Common myeloid progenitor, CD34-positive (primary cell): Measurements from ENCODE around the gene ADAMTSL5.

Source experiments
- CTCF ChIA-PET: fragments of 350-600 bp; sonication (Branson Sonifier 250); formaldehyde crosslinking; loops from one replicate; lab custom pipeline; 2021; ENCODE audit warnings: antibody characterized with exemption; lab: Charles Lee
- POLR2A ChIA-PET: fragments of 350-600 bp; sonication (Branson Sonifier 250); formaldehyde crosslinking; loops from one replicate; lab custom pipeline; 2021; ENCODE audit warnings: antibody characterized with exemption; lab: Charles Lee
- DNase-seq, 3 donors: peaks; one replicate each; pipeline versions ENCODE4 v3.0.0 to v3.0.0-alpha.2; 2013
- H3K27ac ChIP-seq, 2 experiments: 1 replicate in 1 of 2; 2 replicates in 1 of 2; pipeline ENCODE4 v1.7.0; 2013; ENCODE audit warnings: inconsistent platforms in 2 of 2, low read length in 2 of 2, mild to moderate bottlenecking in 2 of 2, low read depth in 1 of 2, moderate library complexity in 1 of 2; ENCODE audit not compliant: severe bottlenecking in 2 of 2, insufficient read depth in 1 of 2, poor library complexity in 1 of 2
- H3K27me3 ChIP-seq, 5 experiments: replicated peaks in 2 of 5; 1 replicate in 3 of 5; 2 replicates in 2 of 5; pipeline versions ENCODE4 v1.6.1 to v1.7.0; 2013; ENCODE audit warnings: low read length in 4 of 5, mild to moderate bottlenecking in 2 of 5, moderate library complexity in 2 of 5, inconsistent platforms in 1 of 5; ENCODE audit not compliant: insufficient read depth in 5 of 5, control insufficient read depth in 4 of 5
- H3K36me3 ChIP-seq, 4 experiments: 1 replicate in 2 of 4; 2 replicates in 2 of 4; pipeline versions ENCODE4 v1.6.1 to v1.7.0; 2013; ENCODE audit warnings: low read length in 3 of 4, control low read depth in 1 of 4, mild to moderate bottlenecking in 1 of 4; ENCODE audit not compliant: control insufficient read depth in 4 of 4, insufficient read depth in 4 of 4
- H3K4me1 ChIP-seq, 4 experiments: 1 replicate in 3 of 4; 2 replicates in 1 of 4; pipeline versions ENCODE4 v1.6.1 to v1.7.1; 2013; ENCODE audit warnings: low read length in 3 of 4, mild to moderate bottlenecking in 3 of 4, control low read depth in 1 of 4, inconsistent platforms in 1 of 4, moderate library complexity in 1 of 4; ENCODE audit not compliant: control insufficient read depth in 4 of 4, insufficient read depth in 4 of 4; ENCODE audit errors: control extremely low read depth in 1 of 4
- H3K4me3 ChIP-seq, 7 experiments: 1 replicate in 4 of 7; 2 replicates in 3 of 7; pipeline versions ENCODE4 v1.5.1 to v1.7.0; 2013; ENCODE audit warnings: mild to moderate bottlenecking in 7 of 7, low read length in 6 of 7, moderate library complexity in 6 of 7, inconsistent platforms in 2 of 7, low read depth in 2 of 7, control low read depth in 1 of 7; ENCODE audit not compliant: insufficient read depth in 4 of 7, control insufficient read depth in 1 of 7; ENCODE audit errors: extremely low read depth in 1 of 7
- H3K9me3 ChIP-seq, 5 experiments: 1 replicate in 4 of 5; 2 replicates in 1 of 5; pipeline versions ENCODE4 v1.6.1 to v1.7.1; 2013; ENCODE audit warnings: low read length in 4 of 5, mild to moderate bottlenecking in 2 of 5, inconsistent platforms in 1 of 5, low read depth in 1 of 5, moderate library complexity in 1 of 5; ENCODE audit not compliant: control insufficient read depth in 4 of 5, insufficient read depth in 2 of 5; ENCODE audit errors: control extremely low read depth in 1 of 5
- WGBS: methylation state at CpG from one replicate; pipeline ENCODE4 v1.1.5; 2013; ENCODE audit not compliant: insufficient coverage; 5-methylcytosine and 5-hydroxymethylcytosine counted together

ADAMTSL5 gene

DNA sequence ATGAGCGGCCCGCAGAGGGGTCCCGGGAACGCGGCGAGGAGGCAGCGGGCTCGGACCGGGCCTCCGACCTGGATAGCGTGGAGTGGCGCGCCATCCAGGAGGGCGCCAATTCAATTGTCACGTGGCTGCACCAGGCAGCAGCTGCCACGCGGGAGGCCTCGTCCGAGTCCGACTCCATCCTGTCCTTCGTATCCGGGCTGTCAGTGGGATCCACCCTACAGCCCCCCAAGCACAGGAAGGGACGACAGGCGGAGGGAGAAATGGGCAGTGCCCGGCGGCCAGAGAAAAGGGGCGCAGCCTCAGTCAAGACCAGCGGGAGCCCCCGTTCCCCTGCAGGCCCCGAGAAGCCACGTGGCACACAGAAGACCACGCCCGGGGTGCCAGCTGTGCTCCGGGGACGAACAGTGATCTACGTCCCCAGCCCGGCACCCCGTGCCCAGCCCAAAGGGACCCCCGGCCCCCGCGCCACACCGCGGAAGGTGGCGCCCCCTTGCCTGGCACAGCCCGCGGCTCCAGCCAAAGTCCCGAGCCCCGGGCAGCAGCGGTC is 44.5 kb downstream of the ADAMTSL5 start:
- peaks cover 0 to 66% (median 45%) of the 10 kb centered on the region in 4 experiments for H3K4me1 ChIP-seq
- peaks cover 0 to 88% (median 33%) of the 10 kb centered on the region in 5 experiments for H3K27me3 ChIP-seq
- H3K4me3 ChIP-seq, result peak overlapping the region in 4 of 7 experiments; percentile 15 to 42 (median 36)
- ChIA-PET CTCF (interaction anchor here (1.5 to 5.0 kb wide), 3 partner anchors 10 to 23 kb away, joined by 5 to 35 read pairs (median 15); no protein-coding TSS in a partner anchor), POLR2A (no interaction called here)
- 4% methylated on average over 45 of the region's 49 CpGs for WGBS
- no peaks in the 10 kb centered on the region for H3K36me3 ChIP-seq
- DNase-seq, result no peak
- no peak overlapping the region for H3K27ac ChIP-seq
- H3K9me3 ChIP-seq, result no peaks in the 10 kb centered on the region

DNA sequence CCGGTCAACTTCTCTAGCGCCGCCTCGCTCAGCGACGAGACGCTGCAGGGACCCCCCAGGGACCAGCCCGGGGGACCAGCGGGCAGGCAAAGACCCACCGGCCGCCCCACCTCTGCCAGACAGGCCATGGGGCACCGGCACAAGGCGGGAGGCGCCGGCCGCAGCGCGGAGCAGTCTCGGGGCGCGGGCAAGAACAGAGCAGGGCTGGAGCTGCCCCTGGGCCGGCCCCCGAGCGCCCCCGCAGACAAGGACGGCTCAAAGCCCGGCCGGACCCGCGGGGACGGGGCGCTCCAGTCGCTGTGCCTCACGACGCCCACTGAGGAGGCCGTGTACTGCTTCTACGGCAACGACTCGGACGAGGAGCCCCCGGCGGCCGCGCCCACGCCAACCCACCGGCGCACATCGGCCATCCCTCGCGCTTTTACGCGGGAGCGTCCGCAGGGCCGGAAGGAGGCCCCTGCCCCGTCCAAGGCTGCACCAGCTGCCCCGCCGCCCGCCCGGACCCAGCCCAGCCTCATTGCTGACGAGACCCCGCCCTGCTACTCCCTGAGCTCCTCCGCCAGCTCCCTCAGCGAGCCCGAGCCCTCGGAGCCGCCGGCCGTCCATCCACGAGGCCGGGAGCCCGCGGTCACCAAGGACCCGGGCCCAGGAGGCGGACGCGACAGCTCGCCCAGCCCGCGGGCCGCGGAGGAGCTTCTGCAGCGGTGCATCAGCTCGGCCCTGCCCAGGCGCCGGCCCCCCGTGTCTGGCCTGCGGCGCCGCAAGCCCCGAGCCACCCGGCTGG is 45.1 kb downstream of the ADAMTSL5 start:
- peaks cover 0 to 81% (median 33%) of the 10 kb centered on the region in 5 experiments for H3K27me3 ChIP-seq
- no peaks in the 10 kb centered on the region for H3K36me3 ChIP-seq
- WGBS, result 3% methylated on average over 91 of the region's 92 CpGs
- H3K9me3 ChIP-seq, result no peaks in the 10 kb centered on the region
- POLR2A ChIA-PET, result no interaction called here
- CTCF ChIA-PET, result interaction anchor here (3.2 to 5.0 kb wide), 2 partner anchors 10 to 14 kb away, joined by 15 to 35 read pairs; no protein-coding TSS in a partner anchor
- peak overlapping the region in 2 of 7 experiments; percentile 36 for H3K4me3 ChIP-seq
- H3K4me1 ChIP-seq, result peaks cover 0 to 66% (median 45%) of the 10 kb centered on the region in 4 experiments
- H3K27ac ChIP-seq, result no peak overlapping the region
- no peak for DNase-seq

GRCh38 chr19:1467215-1467489 is 45.7 kb downstream of the ADAMTSL5 start:
- WGBS, result 1% methylated on average over 29 of the region's 36 CpGs
- Histone ChIP-seq H3K36me3 (no peaks in the 10 kb centered on the region), H3K4me1 (peaks cover 0 to 66% (median 45%) of the 10 kb centered on the region in 4 experiments), H3K27ac (no peak overlapping the region), H3K27me3 (peaks cover 0 to 76% (median 33%) of the 10 kb centered on the region in 5 experiments), H3K9me3 (no peaks in the 10 kb centered on the region), H3K4me3 (peak overlapping the region in 2 of 7 experiments; percentile 27 to 36)
- ChIA-PET CTCF (interaction anchor here (3.2 to 5.0 kb wide), 2 partner anchors 9 to 14 kb away, joined by 15 to 35 read pairs; no protein-coding TSS in a partner anchor), POLR2A (no interaction called here)
- DNase-seq, result no peak

DNA sequence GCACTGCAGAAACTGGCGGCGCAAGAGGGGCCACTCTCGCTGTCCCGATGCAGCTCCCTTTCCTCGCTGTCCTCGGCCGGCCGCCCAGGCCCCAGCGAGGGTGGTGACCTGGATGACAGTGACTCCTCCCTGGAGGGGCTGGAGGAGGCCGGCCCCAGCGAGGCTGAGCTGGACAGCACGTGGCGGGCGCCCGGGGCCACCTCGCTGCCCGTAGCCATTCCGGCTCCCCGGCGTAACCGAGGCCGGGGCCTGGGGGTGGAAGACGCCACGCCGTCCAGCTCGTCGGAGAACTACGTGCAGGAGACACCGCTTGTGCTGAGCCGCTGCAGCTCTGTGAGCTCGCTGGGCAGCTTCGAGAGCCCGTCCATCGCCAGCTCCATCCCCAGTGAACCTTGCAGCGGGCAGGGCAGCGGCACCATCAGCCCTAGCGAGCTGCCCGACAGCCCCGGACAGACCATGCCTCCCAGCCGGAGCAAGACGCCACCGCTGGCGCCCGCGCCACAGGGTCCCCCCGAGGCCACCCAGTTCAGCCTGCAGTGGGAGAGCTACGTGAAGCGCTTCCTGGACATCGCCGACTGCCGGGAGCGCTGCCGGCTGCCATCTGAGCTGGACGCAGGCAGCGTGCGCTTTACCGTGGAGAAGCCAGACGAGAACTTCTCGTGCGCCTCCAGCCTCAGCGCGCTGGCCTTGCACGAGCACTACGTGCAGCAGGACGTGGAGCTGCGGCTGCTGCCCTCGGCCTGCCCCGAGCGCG is 46.2 kb downstream of the ADAMTSL5 start:
- WGBS, result 26% methylated on average over 69 of the region's 70 CpGs
- H3K4me3 ChIP-seq, result peak overlapping the region in 2 of 7 experiments; percentile 27 to 36
- no peaks in the 10 kb centered on the region for H3K36me3 ChIP-seq
- no peaks in the 10 kb centered on the region for H3K9me3 ChIP-seq
- no peak overlapping the region for H3K27ac ChIP-seq
- CTCF ChIA-PET, result interaction anchor here (1.1 to 5.0 kb wide), 6 partner anchors 9 to 38 kb away, joined by 3 to 35 read pairs (median 8); no protein-coding TSS in a partner anchor
- POLR2A ChIA-PET, result no interaction called here
- H3K27me3 ChIP-seq, result peaks cover 0 to 71% (median 29%) of the 10 kb centered on the region in 5 experiments
- H3K4me1 ChIP-seq, result peaks cover 0 to 61% (median 44%) of the 10 kb centered on the region in 4 experiments
- no peak for DNase-seq

DNA sequence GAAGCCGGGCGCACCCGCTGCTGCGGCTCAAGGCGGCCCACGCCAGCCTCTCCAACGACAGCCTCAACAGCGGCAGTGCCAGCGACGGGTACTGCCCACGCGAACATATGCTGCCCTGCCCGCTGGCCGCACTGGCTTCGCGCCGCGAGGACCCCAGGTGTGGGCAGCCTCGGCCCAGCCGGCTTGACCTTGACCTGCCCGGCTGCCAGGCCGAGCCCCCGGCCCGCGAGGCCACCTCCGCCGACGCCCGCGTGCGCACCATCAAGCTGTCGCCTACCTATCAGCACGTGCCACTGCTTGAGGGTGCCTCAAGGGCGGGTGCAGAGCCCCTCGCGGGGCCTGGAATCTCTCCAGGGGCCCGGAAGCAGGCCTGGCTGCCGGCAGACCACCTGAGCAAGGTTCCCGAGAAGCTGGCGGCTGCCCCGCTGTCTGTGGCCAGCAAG is 46.8 kb downstream of the ADAMTSL5 start:
- peaks cover 0 to 65% (median 24%) of the 10 kb centered on the region in 5 experiments for H3K27me3 ChIP-seq

GRCh38 chr19:1465191-1466016 is 47.4 kb downstream of the ADAMTSL5 start:
- H3K4me1 ChIP-seq, result peaks cover 0 to 49% (median 34%) of the 10 kb centered on the region in 4 experiments
- no peak overlapping the region for H3K27ac ChIP-seq
- H3K36me3 ChIP-seq, result no peaks in the 10 kb centered on the region
- peak overlapping the region in 2 of 7 experiments; percentile 11 to 50 for H3K4me3 ChIP-seq
- DNase-seq, result peak; percentile 45 to 72 (median 59)
- POLR2A ChIA-PET, result interaction anchor here (0.6 to 0.7 kb wide), 2 partner anchors 10 to 26 kb away, joined by 4 to 6 read pairs; partner anchors contain the start of gene REEP6
- H3K9me3 ChIP-seq, result no peaks in the 10 kb centered on the region
- 26% methylated on average over 80 of the region's 83 CpGs for WGBS
- peaks cover 0 to 59% (median 21%) of the 10 kb centered on the region in 5 experiments for H3K27me3 ChIP-seq
- CTCF ChIA-PET, result interaction anchor here (1.1 to 5.0 kb wide), 8 partner anchors 7 to 360 kb away, joined by 3 to 35 read pairs (median 4); no protein-coding TSS in a partner anchor

More for the DNA sequence above, 46.8 kb downstream of the ADAMTSL5 start:
- WGBS, result 38% methylated on average over 40 of the region's 41 CpGs
- H3K27ac ChIP-seq, result no peak overlapping the region
- POLR2A ChIA-PET, result no interaction called here
- peaks cover 0 to 55% (median 40%) of the 10 kb centered on the region in 4 experiments for H3K4me1 ChIP-seq
- DNase-seq, result no peak
- CTCF ChIA-PET, result interaction anchor here (1.1 to 5.0 kb wide), 8 partner anchors 8 to 360 kb away, joined by 3 to 35 read pairs (median 4); no protein-coding TSS in a partner anchor
- H3K9me3 ChIP-seq, result no peaks in the 10 kb centered on the region
- no peaks in the 10 kb centered on the region for H3K36me3 ChIP-seq
- H3K4me3 ChIP-seq, result no peak overlapping the region
